Panc1 (cell line): ENCODE results near the gene KIF3B. TPM values are rescaled to one million over a fixed set of nuclear protein-coding genes. Genes with fewer than 3 reads are reported as not detected.

Experiments
- ATAC-seq: fragments of 200-7000 bp; cut with Tn5 transposase; 2 replicates; pipeline ENCODE4 v1.9.1; 2020; ENCODE audit warnings: mild to moderate bottlenecking, moderate library complexity
- BruUV-seq: library from RNA; stranded (reverse); fragments of 400-500 nt; replicated peaks from 2 replicates; lab custom pipeline; 2021; lab: Mats Ljungman, UMichigan
- CTCF ChIA-PET: fragments of 300-600 bp; sonication (Branson Sonifier 250); formaldehyde crosslinking; loops from one replicate; lab custom pipeline; 2022; ENCODE audit warnings: antibody characterized with exemption; lab: Charles Lee
- POLR2A ChIA-PET: fragments of 300-600 bp; sonication (Branson Sonifier 250); formaldehyde crosslinking; loops from one replicate; lab custom pipeline; 2022; ENCODE audit warnings: antibody characterized with exemption; lab: Charles Lee
- DNase-seq: peaks from one replicate; pipeline ENCODE4 v3.0.0-alpha.2; 2010; ENCODE audit warnings: low read depth, low spot score
- H3K27ac ChIP-seq: 2 replicates; pipeline ENCODE4 v1.5.1; 2011; ENCODE audit warnings: mild to moderate bottlenecking, low read length, inconsistent platforms
- H3K27me3 ChIP-seq: fragments of 200-500 bp; sonication (Bioruptor generic); 2 replicates; pipeline ENCODE4 v1.6.0; 2014; ENCODE audit warnings: low read length, inconsistent platforms; ENCODE audit not compliant: control insufficient read depth, insufficient read depth
- H3K36me3 ChIP-seq: fragments of 200-500 bp; sonication (Bioruptor generic); 2 replicates; pipeline ENCODE4 v1.5.1; 2014; ENCODE audit warnings: inconsistent platforms, mild to moderate bottlenecking, low read length, moderate library complexity; ENCODE audit not compliant: control insufficient read depth, insufficient read depth
- H3K4me1 ChIP-seq: 2 replicates; pipeline ENCODE4 v1.5.1; 2011; ENCODE audit warnings: inconsistent platforms, mild to moderate bottlenecking, low read length, moderate library complexity; ENCODE audit not compliant: control insufficient read depth, insufficient read depth
- H3K4me3 ChIP-seq, 2 experiments: 2 replicates each; pipeline ENCODE4 v1.5.1; 2011 to 2012; ENCODE audit warnings: low read depth in 2 of 2, low read length in 2 of 2, mild to moderate bottlenecking in 2 of 2, inconsistent platforms in 1 of 2, moderate library complexity in 1 of 2
- H3K9me3 ChIP-seq: fragments of 200-500 bp; sonication (Bioruptor generic); 2 replicates; pipeline ENCODE4 v1.5.1; 2014; ENCODE audit warnings: low read depth, mild to moderate bottlenecking, inconsistent platforms, low read length, moderate library complexity; ENCODE audit not compliant: control insufficient read depth, insufficient read depth
- POLR2AphosphoS5 ChIP-seq: IDR thresholded peaks from 2 replicates; pipeline ENCODE4 v1.6.1; 2012; ENCODE audit warnings: mild to moderate bottlenecking, low read depth, low read length, moderate library complexity
- REST ChIP-seq, 2 experiments: IDR thresholded peaks; 2 replicates each; pipeline ENCODE4 v1.6.1; 2011 to 2012; ENCODE audit warnings: low read depth in 2 of 2, control low read depth in 1 of 2, low read length in 1 of 2, mild to moderate bottlenecking in 1 of 2, moderate library complexity in 1 of 2; ENCODE audit not compliant: insufficient read depth in 1 of 2
- SIN3A ChIP-seq: IDR thresholded peaks from 2 replicates; pipeline ENCODE4 v1.6.1; 2012; ENCODE audit warnings: low read depth, mild to moderate bottlenecking, low read length, moderate library complexity, borderline replicate concordance; ENCODE audit not compliant: insufficient read depth
- TCF7L2 ChIP-seq: IDR thresholded peaks from 2 replicates; pipeline ENCODE4 v1.6.1; 2011; ENCODE audit warnings: mild to moderate bottlenecking, low read depth, low read length, inconsistent platforms
- in situ Hi-C: cut with HindIII; loops from 2 replicates; pipeline ENCODE4 v1.10.0; 2016; ENCODE audit warnings: low sequenced_read_pairs, low pct_unique_long_range_greater_than_20kb
- intact Hi-C: fragments of 100-400 bp; cut with micrococcal nuclease; formaldehyde crosslinking; loops from one replicate; pipeline ENCODE4 v1.10.0; 2022; ENCODE audit not compliant: unreplicated experiment
- total RNA-seq: library from RNA; stranded (reverse); gene quantifications from one replicate; pipeline ENCODE4 v1.2.1, GENCODE V29; 2021; ENCODE audit not compliant: unreplicated experiment
- TF ChIP-seq, protein P1 (sequence below): fragments of 450-650 bp; IDR thresholded peaks from 2 replicates; pipeline ENCODE4 v1.5.1; 2017; ENCODE audit warnings: mild to moderate bottlenecking

KIF3B gene
- total RNA-seq, 1 experiment from 2014 or later = 67.8 TPM

DNA sequence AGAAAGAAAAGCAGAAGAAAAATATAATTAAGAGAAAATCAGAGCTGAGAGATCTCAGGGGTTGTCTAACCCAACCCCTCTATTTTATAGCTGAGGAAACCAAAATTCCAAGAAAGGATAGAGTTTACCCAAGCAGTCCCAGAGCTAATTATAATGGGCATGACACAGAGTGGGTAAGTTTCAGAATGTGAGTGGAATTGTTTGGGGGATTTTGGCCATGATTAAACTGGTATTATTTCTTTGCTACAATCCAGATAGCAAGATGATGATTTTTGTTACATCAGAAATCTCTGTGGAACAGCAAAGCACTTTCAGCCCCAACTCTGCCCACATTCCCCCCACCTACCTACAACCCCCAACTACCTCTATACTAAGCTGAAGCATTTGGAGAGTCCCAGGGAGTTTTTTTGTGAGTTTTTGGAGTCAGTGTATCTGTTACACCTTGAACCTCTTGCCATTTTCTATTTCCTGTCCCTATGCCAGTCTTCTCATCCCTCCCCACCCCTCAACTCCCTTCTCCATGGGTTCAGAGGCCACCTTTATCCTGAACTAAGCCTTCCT is 45.0 kb upstream of the KIF3B start:
- no peak for ATAC-seq
- Histone ChIP-seq H3K27me3 (no peaks in the 10 kb centered on the region), H3K4me1 (no peaks in the 10 kb centered on the region), H3K36me3 (peaks cover 29% of the 10 kb centered on the region), H3K27ac (no peak overlapping the region), H3K9me3 (no peaks in the 10 kb centered on the region), H3K4me3 (no peak overlapping the region)
- no TSS peak for BruUV-seq
- CTCF ChIA-PET = interaction anchor here (0.6 kb wide), 2 partner anchors 9 to 116 kb away, joined by 3 to 4 read pairs; no protein-coding TSS in a partner anchor
- no peak for TF ChIP-seq TCF7L2
- no peak for TF ChIP-seq POLR2AphosphoS5
- no peak for TF ChIP-seq SIN3A
- no peak for TF ChIP-seq REST (IDR thresholded peaks at IDR 0.05; ENCODE audit: insufficient read depth in 1 of 2, low read depth in 2 of 2, low read length in 1 of 2)
- TF ChIP-seq, protein P1, sequence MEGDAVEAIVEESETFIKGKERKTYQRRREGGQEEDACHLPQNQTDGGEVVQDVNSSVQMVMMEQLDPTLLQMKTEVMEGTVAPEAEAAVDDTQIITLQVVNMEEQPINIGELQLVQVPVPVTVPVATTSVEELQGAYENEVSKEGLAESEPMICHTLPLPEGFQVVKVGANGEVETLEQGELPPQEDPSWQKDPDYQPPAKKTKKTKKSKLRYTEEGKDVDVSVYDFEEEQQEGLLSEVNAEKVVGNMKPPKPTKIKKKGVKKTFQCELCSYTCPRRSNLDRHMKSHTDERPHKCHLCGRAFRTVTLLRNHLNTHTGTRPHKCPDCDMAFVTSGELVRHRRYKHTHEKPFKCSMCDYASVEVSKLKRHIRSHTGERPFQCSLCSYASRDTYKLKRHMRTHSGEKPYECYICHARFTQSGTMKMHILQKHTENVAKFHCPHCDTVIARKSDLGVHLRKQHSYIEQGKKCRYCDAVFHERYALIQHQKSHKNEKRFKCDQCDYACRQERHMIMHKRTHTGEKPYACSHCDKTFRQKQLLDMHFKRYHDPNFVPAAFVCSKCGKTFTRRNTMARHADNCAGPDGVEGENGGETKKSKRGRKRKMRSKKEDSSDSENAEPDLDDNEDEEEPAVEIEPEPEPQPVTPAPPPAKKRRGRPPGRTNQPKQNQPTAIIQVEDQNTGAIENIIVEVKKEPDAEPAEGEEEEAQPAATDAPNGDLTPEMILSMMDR = no peak
- intact Hi-C loops = no loop called here
- in situ Hi-C loops = no loop called here
- no peak for DNase-seq
- POLR2A ChIA-PET = interaction anchor here (0.6 to 0.7 kb wide), 2 partner anchors 9 to 123 kb away, joined by 3 read pairs; no protein-coding TSS in a partner anchor

DNA sequence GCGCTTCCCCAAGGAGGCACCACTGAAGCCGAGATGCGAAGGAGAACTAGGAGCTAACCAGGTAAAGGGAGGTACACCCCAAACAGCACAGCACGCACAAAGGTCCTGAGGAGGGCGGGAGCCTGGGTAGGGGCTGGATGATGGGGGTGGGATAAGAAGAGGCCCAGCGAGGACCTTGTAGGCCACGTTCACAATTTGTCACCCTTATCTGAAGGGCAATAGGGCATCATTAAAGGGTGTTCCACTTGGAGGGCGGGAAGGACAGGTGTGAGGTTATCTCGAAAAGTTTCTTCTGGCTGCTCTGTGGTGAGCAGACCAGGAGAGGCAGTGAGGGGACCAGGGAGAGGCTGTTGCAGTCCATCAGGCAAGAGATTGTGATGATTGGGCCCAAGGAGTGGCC is 44.2 kb upstream of the KIF3B start:
- H3K4me1 ChIP-seq = no peaks in the 10 kb centered on the region
- no TSS peak for BruUV-seq
- intact Hi-C loops (no loop called here), in situ Hi-C loops (no loop called here)
- no peak for TF ChIP-seq POLR2AphosphoS5
- TF ChIP-seq, protein P1 = no peak
- TF ChIP-seq TCF7L2 = no peak
- H3K27ac ChIP-seq = no peak overlapping the region
- H3K36me3 ChIP-seq = peaks cover 29% of the 10 kb centered on the region
- no peaks in the 10 kb centered on the region for H3K27me3 ChIP-seq
- no peak for DNase-seq
- no peaks in the 10 kb centered on the region for H3K9me3 ChIP-seq
- H3K4me3 ChIP-seq = no peak overlapping the region
- ChIA-PET CTCF (interaction anchor here (0.6 kb wide), 2 partner anchors 10 to 115 kb away, joined by 3 to 4 read pairs; no protein-coding TSS in a partner anchor), POLR2A (interaction anchor here (0.7 kb wide), 1 partner anchor 140 kb away, joined by 3 read pairs; no protein-coding TSS in a partner anchor)
- no peak for ATAC-seq
